ENCODE results near the gene TRAF4. TPM values are rescaled to one million over a fixed set of nuclear protein-coding genes. Genes with fewer than 3 reads are reported as not detected.

The TRAF4 gene
- total and polyA plus RNA-seq, 4 donors, result 10.7 to 24.6 (median 19.1) TPM

DNA sequence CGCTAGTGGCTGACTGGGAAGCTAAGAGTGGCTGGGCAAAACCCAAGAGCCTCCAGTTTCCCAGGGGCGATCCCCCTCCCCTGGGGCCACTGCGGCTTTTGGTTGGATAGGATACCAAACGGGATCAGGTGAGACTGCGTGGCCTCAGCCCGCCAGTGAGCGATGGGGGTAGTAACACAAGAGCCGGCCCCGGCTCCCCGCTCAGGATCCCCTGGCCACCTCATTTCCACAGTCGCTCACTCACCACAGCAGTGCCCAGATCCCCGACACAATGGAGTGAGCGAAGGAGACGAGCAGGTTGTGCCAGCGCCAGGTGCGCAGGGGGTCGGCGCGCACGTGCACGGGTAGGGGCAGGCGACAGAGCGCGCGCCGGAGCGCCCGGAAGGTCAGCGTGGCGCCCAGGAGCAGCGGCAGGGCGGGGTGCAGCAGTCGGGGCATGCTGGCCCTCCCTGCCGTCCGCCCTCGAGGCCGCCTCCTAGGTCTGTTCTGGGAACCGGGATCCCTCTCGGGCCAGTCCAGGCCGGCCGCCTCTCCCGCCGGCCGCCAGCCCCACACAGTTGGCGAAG, 18.1 kb upstream of the TRAF4 start:
- Histone ChIP-seq H3K4me3 (ENCODE audit: low read length in 2 of 2) (peak overlapping the region in 1 of 2 donors; percentile 4), H3K27ac (ENCODE audit: low read depth in 1 of 2, low read length in 2 of 2) (peak overlapping the region in 1 of 2 donors; percentile 20), H3K4me1 (ENCODE audit: control insufficient read depth in 1 of 2, insufficient read depth in 2 of 2, low read length in 2 of 2) (peaks cover 0 to 6% of the 10 kb centered on the region in 2 donors), H3K27me3 (ENCODE audit: control insufficient read depth in 1 of 2, insufficient read depth in 2 of 2, low read length in 1 of 2) (no peaks in the 10 kb centered on the region), H3K9me3 (ENCODE audit: control insufficient read depth, low read length) (no peaks in the 10 kb centered on the region), H3K36me3 (ENCODE audit: control insufficient read depth in 1 of 2, insufficient read depth in 2 of 2, low read length in 1 of 2) (peaks cover 0 to 6% of the 10 kb centered on the region in 2 donors)
- intact Hi-C loops (cut with DNase I), result loop anchor here in 1 of 2 donors (1.0 kb wide), 1 partner anchor 25 kb away; no protein-coding TSS in a partner anchor
- WGBS, 2 donors, result 1% methylated on average over 39 to 45 of the region's 45 CpGs
- DNase-seq (peak; percentile 88), ATAC-seq (ENCODE audit: low FRiP score) (peak; percentile 15)

DNA sequence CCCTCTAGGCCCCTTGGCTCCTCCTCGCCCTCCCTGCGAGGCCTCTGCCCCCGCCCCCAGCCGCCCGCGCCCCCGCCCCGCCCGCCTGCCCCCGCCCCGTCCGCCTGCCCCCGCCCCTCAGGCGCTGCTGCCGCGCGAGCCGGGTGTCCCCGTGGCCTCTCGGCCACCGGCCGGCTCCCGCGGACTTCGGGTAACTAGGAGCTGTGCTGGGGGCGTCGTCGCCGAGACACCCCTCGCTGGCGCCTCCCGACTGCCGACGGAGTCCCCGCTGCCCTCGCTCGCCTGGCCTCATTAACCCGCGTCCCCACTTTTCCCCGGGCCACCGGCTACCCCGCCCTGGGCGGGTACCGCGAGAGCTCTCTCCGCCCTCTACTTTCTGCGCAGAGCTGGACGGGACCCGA, 17.6 kb upstream of the TRAF4 start, which contains the start of gene TLCD1:
Gene TLCD1, minus strand, starts transcription at position 8 of the 401 bp plus-strand sequence. CDS start 136 bp downstream, outside the sequence.
- Histone ChIP-seq H3K27ac (ENCODE audit: low read depth in 1 of 2, low read length in 2 of 2) (peak within 1 kb of the TSS in 1 of 2 donors; percentile 20), H3K27me3 (ENCODE audit: control insufficient read depth in 1 of 2, insufficient read depth in 2 of 2, low read length in 1 of 2) (no peaks in the 10 kb centered on the region), H3K4me1 (ENCODE audit: control insufficient read depth in 1 of 2, insufficient read depth in 2 of 2, low read length in 2 of 2) (peaks cover 0 to 2% of the 10 kb centered on the region in 2 donors), H3K4me3 (ENCODE audit: low read length in 2 of 2) (peak within 1 kb of the TSS; percentile 15 to 52), H3K36me3 (ENCODE audit: control insufficient read depth in 1 of 2, insufficient read depth in 2 of 2, low read length in 1 of 2) (peaks cover 0 to 6% of the 10 kb centered on the region in 2 donors), H3K9me3 (ENCODE audit: control insufficient read depth, low read length) (no peaks in the 10 kb centered on the region)
- DNase-seq (peak; percentile 83 to 91), ATAC-seq (ENCODE audit: low FRiP score) (peak; percentile 70)
- 0 to 1% methylated on average over 9 to 49 of the region's 49 CpGs for WGBS, 2 donors
- intact Hi-C loops (cut with DNase I), result loop anchor here in 1 of 2 donors (1.0 kb wide), 1 partner anchor 24 kb away; no protein-coding TSS in a partner anchor

DNA sequence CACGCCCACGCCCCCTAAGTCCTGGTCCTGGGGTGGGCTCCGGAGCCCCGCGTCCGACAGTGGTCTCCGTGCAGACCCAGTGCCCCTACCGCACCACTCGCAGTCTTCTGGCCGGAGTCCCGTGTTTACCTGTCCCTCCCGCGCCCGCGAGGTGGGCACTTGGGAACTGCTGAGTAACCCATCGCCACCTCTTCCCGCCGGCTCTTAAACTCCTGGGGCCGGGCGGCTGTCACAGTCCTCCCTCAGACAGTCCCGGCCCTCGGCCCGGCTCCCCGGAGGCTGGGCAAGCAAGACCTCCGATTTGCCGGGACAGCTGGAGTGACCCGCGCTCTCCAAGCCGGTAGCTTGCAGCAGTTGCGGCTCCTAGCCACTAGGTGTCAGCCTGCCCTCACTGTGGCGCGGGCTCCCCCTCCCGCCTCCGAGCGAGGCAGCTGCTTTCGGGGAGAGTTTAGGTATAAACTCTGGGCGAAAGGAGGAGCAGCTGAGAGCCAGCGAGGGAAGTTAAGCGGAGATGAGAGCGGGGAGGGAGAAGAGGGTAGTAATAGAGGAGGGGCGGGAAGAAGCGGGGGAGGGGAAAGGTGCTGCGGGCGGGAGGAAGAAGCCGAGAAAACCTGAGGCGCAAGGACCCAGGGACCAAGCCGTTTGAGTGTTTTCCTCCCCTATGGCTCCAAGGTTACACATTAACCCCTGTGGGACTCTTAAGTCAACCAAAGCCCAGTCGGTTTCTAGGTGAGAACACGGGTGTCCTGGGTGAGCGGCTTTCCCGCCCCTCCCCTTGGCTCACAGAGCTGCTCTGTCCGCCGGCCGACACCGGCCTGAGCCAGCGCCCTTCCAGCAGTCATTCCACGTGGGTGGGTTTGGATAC, 17.0 kb upstream of the TRAF4 start:
- peak; percentile 93 for ATAC-seq (ENCODE audit: low FRiP score)
- 0% methylated on average over 55 to 57 of the region's 57 CpGs for WGBS, 2 donors
- peak; percentile 95 to 97 for DNase-seq
- H3K9me3 ChIP-seq (ENCODE audit: control insufficient read depth, low read length), result no peaks in the 10 kb centered on the region
- intact Hi-C loops (cut with DNase I), result loop anchor here (1.0 kb wide), 2 partner anchors 20 to 23 kb away; no protein-coding TSS in a partner anchor
- peaks cover 0 to 6% of the 10 kb centered on the region in 2 donors for H3K36me3 ChIP-seq (ENCODE audit: control insufficient read depth in 1 of 2, insufficient read depth in 2 of 2, low read length in 1 of 2)
- peak overlapping the region; percentile 15 to 52 for H3K4me3 ChIP-seq (ENCODE audit: low read length in 2 of 2)
- H3K27ac ChIP-seq (ENCODE audit: low read depth in 1 of 2, low read length in 2 of 2), result peak overlapping the region in 1 of 2 donors; percentile 9
- no peaks in the 10 kb centered on the region for H3K4me1 ChIP-seq (ENCODE audit: control insufficient read depth in 1 of 2, insufficient read depth in 2 of 2, low read length in 2 of 2)
- no peaks in the 10 kb centered on the region for H3K27me3 ChIP-seq (ENCODE audit: control insufficient read depth in 1 of 2, insufficient read depth in 2 of 2, low read length in 1 of 2)

DNA sequence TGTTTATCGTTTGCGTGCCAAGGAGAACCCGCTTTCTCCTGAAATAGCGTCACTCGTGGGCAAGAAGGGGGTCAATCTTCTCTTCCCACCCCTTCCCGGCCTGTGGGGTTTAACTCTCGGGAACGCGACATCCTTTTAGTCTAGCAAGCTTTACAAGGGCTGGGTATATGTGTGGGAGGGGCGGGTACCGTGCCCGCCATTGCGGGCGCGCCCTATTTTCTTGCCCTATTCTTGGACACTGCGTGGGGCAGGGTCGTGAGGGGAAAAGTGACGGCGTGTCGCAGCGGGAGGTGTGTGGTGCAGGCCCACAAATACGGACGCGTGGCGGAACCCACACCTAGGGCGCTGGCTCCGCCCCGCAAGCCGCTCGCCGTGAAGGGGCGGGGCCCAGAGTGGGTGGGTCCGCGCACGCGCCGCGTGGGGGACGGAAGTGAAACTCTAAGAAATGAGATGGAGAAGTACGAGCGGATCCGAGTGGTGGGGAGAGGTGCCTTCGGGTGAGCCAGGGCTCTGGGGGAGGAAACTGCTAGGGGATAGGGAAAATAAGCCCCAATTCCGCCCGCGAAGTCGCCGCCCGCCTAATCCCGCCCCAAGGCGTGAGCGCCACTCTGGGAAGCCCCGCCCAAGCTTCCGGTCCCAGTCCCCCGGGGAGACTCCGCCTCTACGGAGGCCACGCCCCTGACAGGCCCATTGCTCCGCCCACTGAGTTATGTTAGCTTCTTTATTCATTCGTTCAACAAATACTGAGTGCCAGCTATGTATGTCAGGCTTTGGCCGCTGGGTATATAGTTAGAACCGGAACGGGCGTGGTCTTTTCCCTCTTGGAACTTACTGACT, 15.2 kb upstream of the TRAF4 start, which contains the start of gene NEK8:
Gene NEK8, plus strand, starts transcription at position 425 of the 837 bp plus-strand sequence. Its CDS starts 26 bp downstream, at position 451.
- Histone ChIP-seq H3K4me1 (ENCODE audit: control insufficient read depth in 1 of 2, insufficient read depth in 2 of 2, low read length in 2 of 2) (no peaks in the 10 kb centered on the region), H3K27me3 (ENCODE audit: control insufficient read depth in 1 of 2, insufficient read depth in 2 of 2, low read length in 1 of 2) (no peaks in the 10 kb centered on the region), H3K9me3 (ENCODE audit: control insufficient read depth, low read length) (no peaks in the 10 kb centered on the region), H3K27ac (ENCODE audit: low read depth in 1 of 2, low read length in 2 of 2) (peak within 1 kb of the TSS in 1 of 2 donors; percentile 80), H3K36me3 (ENCODE audit: control insufficient read depth in 1 of 2, insufficient read depth in 2 of 2, low read length in 1 of 2) (no peaks in the 10 kb centered on the region), H3K4me3 (ENCODE audit: low read length in 2 of 2) (peak within 1 kb of the TSS; percentile 41 to 69)
- intact Hi-C loops (cut with DNase I), result loop anchor here in 1 of 2 donors (1.0 kb wide), 1 partner anchor 16 kb away; the partner anchor contains the start of gene TRAF4
- 0% methylated on average over 64 of the region's 64 CpGs for WGBS, 2 donors
- ATAC-seq (ENCODE audit: low FRiP score) (peak; percentile 89), DNase-seq (peak; percentile 96 to 99)

DNA sequence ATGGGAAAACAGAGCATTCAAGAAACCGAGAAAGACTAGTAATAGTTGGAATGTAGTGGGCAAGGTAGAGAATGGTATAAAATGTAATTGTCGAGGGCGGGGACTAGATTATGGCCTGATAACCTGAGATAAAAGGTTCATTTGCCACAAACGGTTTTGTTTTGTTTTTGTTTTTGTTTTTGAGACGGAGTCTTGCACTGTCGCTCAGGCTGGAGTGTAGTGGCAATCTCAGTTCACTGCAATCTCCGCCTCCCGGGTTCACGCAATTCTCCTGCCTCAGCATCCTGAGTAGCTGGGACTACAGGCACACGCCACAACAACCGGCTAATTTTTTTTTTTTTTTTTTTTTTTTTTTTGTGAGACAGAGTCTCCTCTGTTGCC, 13.9 kb upstream of the TRAF4 start:
- H3K4me3 ChIP-seq (ENCODE audit: low read length in 2 of 2), result no peak overlapping the region
- H3K36me3 ChIP-seq (ENCODE audit: control insufficient read depth in 1 of 2, insufficient read depth in 2 of 2, low read length in 1 of 2), result no peaks in the 10 kb centered on the region
- intact Hi-C loops (cut with DNase I), result no loop called here
- H3K27ac ChIP-seq (ENCODE audit: low read depth in 1 of 2, low read length in 2 of 2), result no peak overlapping the region
- no peak for DNase-seq
- H3K4me1 ChIP-seq (ENCODE audit: control insufficient read depth in 1 of 2, insufficient read depth in 2 of 2, low read length in 2 of 2), result no peaks in the 10 kb centered on the region
- no peaks in the 10 kb centered on the region for H3K9me3 ChIP-seq (ENCODE audit: control insufficient read depth, low read length)
- WGBS, 2 donors, result 86 to 89% methylated on average over 11 of the region's 11 CpGs
- no peak for ATAC-seq (ENCODE audit: low FRiP score)
- no peaks in the 10 kb centered on the region for H3K27me3 ChIP-seq (ENCODE audit: control insufficient read depth in 1 of 2, insufficient read depth in 2 of 2, low read length in 1 of 2)

DNA sequence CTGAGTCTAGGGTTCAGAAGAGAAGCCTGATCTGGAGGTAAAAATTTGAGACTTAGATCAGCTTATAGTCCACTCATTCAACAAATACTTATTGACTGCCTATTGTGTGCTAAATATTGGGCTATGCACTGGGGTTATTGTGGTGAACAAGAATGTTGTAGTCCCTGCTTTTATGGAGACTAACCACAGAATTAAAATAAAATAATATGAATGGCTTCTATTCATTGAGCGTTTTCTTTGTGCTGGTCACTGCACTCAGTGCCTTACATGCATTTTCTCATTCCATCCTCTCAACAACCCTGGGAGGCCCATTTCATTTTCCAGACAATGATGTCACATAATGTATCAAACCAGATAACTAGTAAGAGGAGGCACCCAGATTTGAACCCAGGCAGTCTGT, 10.5 kb upstream of the TRAF4 start:
- ATAC-seq (ENCODE audit: low FRiP score), result no peak
- intact Hi-C loops (cut with DNase I), result no loop called here
- no peaks in the 10 kb centered on the region for H3K4me1 ChIP-seq (ENCODE audit: control insufficient read depth in 1 of 2, insufficient read depth in 2 of 2, low read length in 2 of 2)
- no peaks in the 10 kb centered on the region for H3K9me3 ChIP-seq (ENCODE audit: control insufficient read depth, low read length)
- no peak overlapping the region for H3K27ac ChIP-seq (ENCODE audit: low read depth in 1 of 2, low read length in 2 of 2)
- 90 to 93% methylated on average over 1 of the region's 1 CpG for WGBS, 2 donors
- DNase-seq, result no peak
- H3K36me3 ChIP-seq (ENCODE audit: control insufficient read depth in 1 of 2, insufficient read depth in 2 of 2, low read length in 1 of 2), result no peaks in the 10 kb centered on the region
- no peak overlapping the region for H3K4me3 ChIP-seq (ENCODE audit: low read length in 2 of 2)
- H3K27me3 ChIP-seq (ENCODE audit: control insufficient read depth in 1 of 2, insufficient read depth in 2 of 2, low read length in 1 of 2), result no peaks in the 10 kb centered on the region

DNA sequence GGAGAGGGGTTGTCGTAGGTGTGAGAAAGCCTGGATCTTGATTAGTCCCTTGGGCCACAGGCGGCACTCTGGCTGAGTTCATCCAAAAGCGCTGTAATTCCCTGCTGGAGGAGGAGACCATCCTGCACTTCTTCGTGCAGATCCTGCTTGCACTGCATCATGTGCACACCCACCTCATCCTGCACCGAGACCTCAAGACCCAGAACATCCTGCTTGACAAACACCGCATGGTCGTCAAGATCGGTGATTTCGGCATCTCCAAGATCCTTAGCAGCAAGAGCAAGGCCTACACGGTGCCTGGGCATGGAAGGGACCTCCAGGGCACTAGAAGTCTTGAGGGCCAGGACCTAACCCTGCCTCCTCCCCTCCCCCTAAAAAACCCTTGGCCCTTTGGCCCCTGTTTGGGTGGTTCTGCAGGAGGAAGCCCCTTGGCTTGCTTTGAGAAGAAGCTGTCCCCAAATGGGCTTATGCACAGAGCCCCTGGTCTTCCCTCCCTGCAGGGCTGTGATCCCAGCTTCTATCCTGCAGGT, 9.0 kb upstream of the TRAF4 start:
- H3K4me3 ChIP-seq (ENCODE audit: low read length in 2 of 2), result no peak overlapping the region
- ATAC-seq (ENCODE audit: low FRiP score) (no peak), DNase-seq (no peak)
- no peaks in the 10 kb centered on the region for H3K27me3 ChIP-seq (ENCODE audit: control insufficient read depth in 1 of 2, insufficient read depth in 2 of 2, low read length in 1 of 2)
- 88 to 94% methylated on average over 10 of the region's 10 CpGs for WGBS, 2 donors
- H3K36me3 ChIP-seq (ENCODE audit: control insufficient read depth in 1 of 2, insufficient read depth in 2 of 2, low read length in 1 of 2), result no peaks in the 10 kb centered on the region
- H3K27ac ChIP-seq (ENCODE audit: low read depth in 1 of 2, low read length in 2 of 2), result no peak overlapping the region
- H3K9me3 ChIP-seq (ENCODE audit: control insufficient read depth, low read length), result no peaks in the 10 kb centered on the region
- intact Hi-C loops (cut with DNase I), result no loop called here
- no peaks in the 10 kb centered on the region for H3K4me1 ChIP-seq (ENCODE audit: control insufficient read depth in 1 of 2, insufficient read depth in 2 of 2, low read length in 2 of 2)

DNA sequence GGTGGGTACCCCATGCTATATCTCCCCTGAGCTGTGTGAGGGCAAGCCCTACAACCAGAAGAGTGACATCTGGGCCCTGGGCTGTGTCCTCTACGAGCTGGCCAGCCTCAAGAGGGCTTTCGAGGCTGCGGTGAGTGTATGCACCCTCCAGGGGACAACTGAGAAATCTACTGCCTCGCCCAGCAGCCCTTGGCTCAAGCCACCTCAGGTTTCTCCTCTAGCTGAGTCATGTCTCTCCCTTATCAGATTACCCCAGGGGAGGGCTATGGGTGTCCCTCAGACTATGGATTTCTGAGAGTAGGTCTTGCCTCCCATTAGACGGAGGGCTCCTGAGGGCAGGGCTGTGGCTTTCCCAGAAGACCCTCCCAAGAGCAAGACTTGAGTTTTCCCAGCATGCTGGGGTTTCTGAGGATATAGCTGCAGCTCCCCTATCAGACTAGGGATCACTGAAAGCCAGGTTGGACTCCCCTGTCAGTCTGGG, 8.5 kb upstream of the TRAF4 start:
- Histone ChIP-seq H3K36me3 (ENCODE audit: control insufficient read depth in 1 of 2, insufficient read depth in 2 of 2, low read length in 1 of 2) (no peaks in the 10 kb centered on the region), H3K27ac (ENCODE audit: low read depth in 1 of 2, low read length in 2 of 2) (no peak overlapping the region), H3K4me3 (ENCODE audit: low read length in 2 of 2) (no peak overlapping the region), H3K4me1 (ENCODE audit: control insufficient read depth in 1 of 2, insufficient read depth in 2 of 2, low read length in 2 of 2) (no peaks in the 10 kb centered on the region), H3K9me3 (ENCODE audit: control insufficient read depth, low read length) (no peaks in the 10 kb centered on the region), H3K27me3 (ENCODE audit: control insufficient read depth in 1 of 2, insufficient read depth in 2 of 2, low read length in 1 of 2) (no peaks in the 10 kb centered on the region)
- DNase-seq (no peak), ATAC-seq (ENCODE audit: low FRiP score) (no peak)
- intact Hi-C loops (cut with DNase I), result no loop called here
- 80 to 83% methylated on average over 5 of the region's 5 CpGs for WGBS, 2 donors

Data from aorta (tissue), 5 donors.